Hematopoietic multipotent progenitor cell treated with erythropoietin and hydrocortisone succinate and interleukin-3 and kit ligand, for 8 days (in vitro differentiated cells): Measurements from ENCODE around the gene ATP1A1.

Source experiments
- DNase-seq: peaks from one replicate; pipeline ENCODE4 v3.0.0-alpha.2; 2015

Gene ATP1A1

GRCh38 chr1:116446686-116447085 lies 73.6 kb downstream of the ATP1A1 start:
- DNase-seq: no peak

- DNase-seq: no peak
These were observed 75.8 kb downstream of the ATP1A1 start for GRCh38 chr1:116448785-116449385.

- no peak for DNase-seq
These were observed 76.5 kb downstream of the ATP1A1 start for GRCh38 chr1:116449578-116449977.

- DNase-seq: no peak
These were observed 78.7 kb downstream of the ATP1A1 start for GRCh38 chr1:116451702-116452101.

- DNase-seq: no peak
These were observed 80.4 kb downstream of the ATP1A1 start for GRCh38 chr1:116453481-116453880.

- no peak for DNase-seq
These were observed 80.9 kb downstream of the ATP1A1 start for GRCh38 chr1:116453906-116454305.
